K562 (cell line): ENCODE data around the gene TMPRSS6. TPM values are rescaled to one million over a fixed set of nuclear protein-coding genes. Genes with fewer than 3 reads are reported as not detected.
A peak's percentile ranks its signal among the peaks of the same experiment; 100 is the strongest.

Experiments
- BHLHE40 ChIP-seq: IDR thresholded peaks from 2 replicates; pipeline ENCODE4 v1.6.1; 2011; ENCODE audit warnings: low read length, improper control_type of control experiment
- BRF1 ChIP-seq: IDR thresholded peaks from 3 replicates; pipeline ENCODE4 v1.6.1; 2011; ENCODE audit warnings: borderline replicate concordance, mild to moderate bottlenecking; ENCODE audit not compliant: insufficient read length; ENCODE audit errors: extremely low read depth
- CBFA2T3 ChIP-seq: fragments of 450-650 bp; IDR thresholded peaks from 2 replicates; pipeline ENCODE4 v1.6.1; 2017
- CXXC5 ChIP-seq: fragments of 250-450 bp; sonication (Bioruptor Pico); IDR thresholded peaks from 2 replicates; pipeline ENCODE4 v1.8.0; 2022; ENCODE audit warnings: inconsistent platforms, mild to moderate bottlenecking, moderate library complexity
- ELF4 ChIP-seq: fragments of 450-650 bp; formaldehyde crosslinking; IDR thresholded peaks from 2 replicates; pipeline ENCODE4 v1.4.0; 2022; ENCODE audit warnings: missing genetic modification characterization
- ETS2 ChIP-seq: IDR thresholded peaks from 2 replicates; pipeline ENCODE4 v1.6.1; 2016; ENCODE audit warnings: borderline replicate concordance, missing genetic modification characterization, mild to moderate bottlenecking, moderate library complexity, missing compliant biosample characterization; ENCODE audit not compliant: poor library complexity, severe bottlenecking
- GATAD2A ChIP-seq: fragments of 450-650 bp; IDR thresholded peaks from 2 replicates; pipeline ENCODE4 v1.6.1; 2017
- HNRNPK ChIP-seq: fragments of 200-400 bp; formaldehyde crosslinking; IDR thresholded peaks from one replicate; pipeline ENCODE4 v1.6.1; 2018; ENCODE audit warnings: mild to moderate bottlenecking, low read depth, low read length; ENCODE audit not compliant: poor library complexity, severe bottlenecking
- KLF16 ChIP-seq: IDR thresholded peaks from 2 replicates; pipeline ENCODE4 v1.6.1; 2016; ENCODE audit warnings: antibody characterized with exemption
- LCOR ChIP-seq: sonication (generic); formaldehyde crosslinking; IDR thresholded peaks from 2 replicates; pipeline ENCODE4 v1.8.0; 2022; ENCODE audit warnings: mild to moderate bottlenecking, missing genetic modification reagents
- MAZ ChIP-seq, 2 experiments: fragments of 450-650 bp in 1 of 2; sonication (generic) in 1 of 2; formaldehyde crosslinking; IDR thresholded peaks in 1 of 2; conservative IDR thresholded peaks in 1 of 2; 2 replicates each; pipeline versions ENCODE4 v1.4.0 to v1.5.0; 2020; ENCODE audit warnings: mild to moderate bottlenecking in 1 of 2, missing genetic modification reagents in 1 of 2
- MCM2 ChIP-seq: fragments of 450-650 bp; IDR thresholded peaks from 2 replicates; pipeline ENCODE4 v1.6.1; 2017; ENCODE audit warnings: low read depth, mild to moderate bottlenecking
- NCOA2 ChIP-seq, 2 experiments: fragments of 450-650 bp; IDR thresholded peaks; 2 replicates each; pipeline ENCODE4 v1.6.1; 2018; ENCODE audit warnings: mild to moderate bottlenecking in 2 of 2, moderate library complexity in 1 of 2; ENCODE audit not compliant: partially characterized antibody in 2 of 2
- PTRF ChIP-seq: fragments of 450-650 bp; IDR thresholded peaks from 2 replicates; pipeline ENCODE4 v1.6.1; 2016; ENCODE audit warnings: mild to moderate bottlenecking, missing genetic modification characterization, missing compliant biosample characterization
- RBFOX2 ChIP-seq: fragments of 200-400 bp; formaldehyde crosslinking; IDR thresholded peaks from 2 replicates; pipeline ENCODE4 v1.6.1; 2017; ENCODE audit warnings: low read depth, mild to moderate bottlenecking, low read length, moderate library complexity
- RBM39 ChIP-seq: fragments of 200-400 bp; formaldehyde crosslinking; optimal IDR thresholded peaks from 2 replicates; pipeline ENCODE3; 2018; ENCODE audit warnings: low read depth, low read length
- SIX5 ChIP-seq, 2 experiments: IDR thresholded peaks; 2 replicates each; pipeline ENCODE4 v1.6.1; 2011; ENCODE audit warnings: low read length in 2 of 2, borderline replicate concordance in 1 of 2, low read depth in 1 of 2, mild to moderate bottlenecking in 1 of 2, moderate library complexity in 1 of 2; ENCODE audit not compliant: insufficient read depth in 1 of 2
- SMC3 ChIP-seq: conservative IDR thresholded peaks from 2 replicates; pipeline ENCODE4 v1.6.1; 2011; ENCODE audit warnings: low read depth, low read length, improper control_type of control experiment; ENCODE audit not compliant: insufficient read depth
- YY1 ChIP-seq, 3 experiments: IDR thresholded peaks; 2 replicates each; pipeline ENCODE4 v1.6.1; 2011; ENCODE audit warnings: low read length in 2 of 3, mild to moderate bottlenecking in 2 of 3, moderate library complexity in 2 of 3, borderline replicate concordance in 1 of 3, control low read depth in 1 of 3, low read depth in 1 of 3; ENCODE audit not compliant: insufficient read depth in 3 of 3, insufficient replicate concordance in 2 of 3, control insufficient read depth in 1 of 3, insufficient read length in 1 of 3; ENCODE audit errors: extremely low read depth in 1 of 3
- ZBTB7A ChIP-seq: IDR thresholded peaks from 2 replicates; pipeline ENCODE4 v1.6.1; 2011; ENCODE audit warnings: low read depth, mild to moderate bottlenecking, low read length, moderate library complexity, borderline replicate concordance; ENCODE audit not compliant: control insufficient read depth
- ZNF41 ChIP-seq: fragments of 250-450 bp; sonication (Bioruptor Pico); conservative IDR thresholded peaks from 2 replicates; pipeline ENCODE4 v1.4.0; 2020; ENCODE audit warnings: mild to moderate bottlenecking
- ZNF695 ChIP-seq: fragments of 450-650 bp; formaldehyde crosslinking; IDR thresholded peaks from 2 replicates; pipeline ENCODE4 v1.4.0; 2020; ENCODE audit warnings: mild to moderate bottlenecking, moderate library complexity
- polyA plus RNA-seq, 8 experiments: library from polyadenylated mRNA; depleted of rRNA in 4 of 8; stranded (reverse) in 5 of 8; unstranded in 3 of 8; fragments of >200 nt; fragmentation: Nextera tagmentation in 2 of 8; fragmentation: Illumina TruSeq in 1 of 8; extraction: Ambion mirVana in 2 of 8; extraction: Trizol in 1 of 8; gene quantifications; 2 replicates each; pipeline versions ENCODE4 v1.2.1 to v1.2.3, GENCODE V29; 2011 to 2014; ENCODE audit warnings: inconsistent platforms in 1 of 8, missing spikeins in 1 of 8
- total RNA-seq, 7 experiments: library from RNA; depleted of rRNA in 6 of 7; stranded (reverse); fragments of >200 nt in 6 of 7; fragmentation: Illumina TruSeq in 2 of 7; extraction: Trizol in 2 of 7; gene quantifications; 2 replicates each; pipeline versions ENCODE4 v1.2.1 to v1.2.3, GENCODE V29; 2011 to 2021; ENCODE audit warnings: low replicate concordance in 1 of 7
- TF ChIP-seq, protein P1 (sequence below): fragments of 450-650 bp; IDR thresholded peaks from 2 replicates; pipeline ENCODE4 v1.6.1; 2016; ENCODE audit warnings: antibody characterized with exemption
- TF ChIP-seq, protein P2 (sequence below): fragments of 450-650 bp; IDR thresholded peaks from 2 replicates; pipeline ENCODE4 v1.6.1; 2016; ENCODE audit warnings: mild to moderate bottlenecking

TMPRSS6 gene
- total and polyA plus RNA-seq, 9 of the 15 experiments (the other 6 are each of a cell fraction or from before 2014, with no cell fraction given) = 0.03 TPM; not detected in 8

DNA sequence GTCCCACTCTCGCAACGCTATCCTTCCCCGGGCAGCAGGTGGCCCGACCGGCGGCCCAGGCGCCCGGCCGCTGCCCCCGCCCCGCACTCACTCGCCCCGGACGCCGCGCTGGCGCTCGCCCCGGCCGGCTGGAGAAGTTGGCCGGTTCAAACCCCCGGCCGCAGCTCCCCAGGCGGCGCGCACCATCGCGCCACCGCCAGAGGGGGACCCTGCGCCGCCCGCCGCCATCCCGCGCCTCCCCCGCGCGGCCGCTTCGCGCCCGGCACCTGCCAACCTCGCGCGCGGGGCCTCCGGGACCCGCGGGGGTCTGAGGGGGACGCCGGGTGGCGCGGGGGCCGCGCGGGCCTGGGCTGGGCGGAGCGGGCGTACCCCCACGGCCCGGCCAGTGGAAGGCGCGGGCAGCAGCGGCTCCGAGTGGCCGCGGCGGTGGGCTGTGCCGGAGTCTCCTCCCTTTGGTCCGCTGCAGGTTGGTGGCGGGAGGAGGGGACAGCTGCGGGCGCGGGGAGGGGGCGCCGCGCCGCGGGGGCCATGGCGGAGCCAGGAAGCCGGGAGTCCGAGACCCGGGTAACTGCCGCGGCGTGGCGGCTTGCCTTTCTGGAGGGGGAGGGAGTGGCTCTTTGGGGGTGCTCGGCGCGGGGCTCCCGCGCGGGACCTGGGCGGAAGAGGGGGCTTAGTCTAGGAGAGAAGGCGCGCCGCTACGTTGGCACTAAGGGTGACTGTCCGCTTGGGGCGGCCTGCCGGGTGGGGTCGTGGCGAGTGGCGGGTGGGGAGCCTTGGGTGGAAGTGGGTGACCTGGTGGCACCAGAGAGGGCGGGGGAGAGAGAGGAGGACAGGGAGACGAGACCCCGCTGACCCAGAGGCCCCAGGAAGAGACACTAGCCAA, 90.0 kb downstream of the TMPRSS6 start, which contains the start of the genes MPST and TST (continued):
- TF ChIP-seq, protein P1, sequence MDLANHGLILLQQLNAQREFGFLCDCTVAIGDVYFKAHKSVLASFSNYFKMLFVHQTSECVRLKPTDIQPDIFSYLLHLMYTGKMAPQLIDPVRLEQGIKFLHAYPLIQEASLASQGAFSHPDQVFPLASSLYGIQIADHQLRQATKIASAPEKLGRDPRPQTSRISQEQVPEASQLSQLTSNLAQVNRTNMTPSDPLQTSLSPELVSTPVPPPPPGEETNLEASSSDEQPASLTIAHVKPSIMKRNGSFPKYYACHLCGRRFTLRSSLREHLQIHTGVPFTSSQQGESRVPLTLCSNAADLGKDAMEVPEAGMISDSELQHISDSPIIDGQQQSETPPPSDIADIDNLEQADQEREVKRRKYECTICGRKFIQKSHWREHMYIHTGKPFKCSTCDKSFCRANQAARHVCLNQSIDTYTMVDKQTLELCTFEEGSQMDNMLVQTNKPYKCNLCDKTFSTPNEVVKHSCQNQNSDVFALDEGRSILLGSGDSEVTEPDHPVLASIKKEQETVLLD = 0 out of 2 replicates have a peak, but pooled peaks have one; percentile 24
- no peak for TF ChIP-seq LCOR (CRISPR knock-in tag)
- TF ChIP-seq SIX5 (IDR thresholded peaks at IDR 0.05; ENCODE audit: borderline replicate concordance in 1 of 2, insufficient read depth in 1 of 2, low read depth in 1 of 2, low read length in 2 of 2) = no peak
- no peak for TF ChIP-seq BRF1
- TF ChIP-seq ETS2 (tag) = no peak
- TF ChIP-seq NCOA2 (IDR thresholded peaks at IDR 0.05; ENCODE audit: partially characterized antibody in 2 of 2) = no peak
- no peak for TF ChIP-seq BHLHE40
- no peak for TF ChIP-seq KLF16
- no peak for TF ChIP-seq ELF4
- TF ChIP-seq YY1 (IDR thresholded peaks at IDR 0.05; ENCODE audit: borderline replicate concordance in 1 of 3, control insufficient read depth in 1 of 3, extremely low read depth in 1 of 3, insufficient read depth in 3 of 3, insufficient read length in 1 of 3, insufficient replicate concordance in 2 of 3, low read depth in 1 of 3, low read length in 2 of 3) = peak in 1 of 3 experiments; percentile 55
- TF ChIP-seq MCM2 = no peak
- TF ChIP-seq GATAD2A = 0 out of 2 replicates have a peak, but pooled peaks have one; percentile 45
- no peak for TF ChIP-seq ZNF41 (CRISPR knock-in tag)
- no peak for TF ChIP-seq RBM39
- peak; percentile 34 to 64; a peak in 2 of 4 replicates for TF ChIP-seq MAZ (CRISPR knock-in tag; conservative IDR thresholded peaks at IDR 0.05 in 1 of 2, IDR thresholded peaks at IDR 0.05 in 1 of 2)
- TF ChIP-seq ZBTB7A = peak; percentile 74; the same call in 1 of the 2 replicates
- TF ChIP-seq CXXC5 (CRISPR knock-in tag) = peak; percentile 64
- TF ChIP-seq SMC3 = no peak
- no peak for TF ChIP-seq ZNF695
- no peak for TF ChIP-seq HNRNPK
- TF ChIP-seq, protein P2, sequence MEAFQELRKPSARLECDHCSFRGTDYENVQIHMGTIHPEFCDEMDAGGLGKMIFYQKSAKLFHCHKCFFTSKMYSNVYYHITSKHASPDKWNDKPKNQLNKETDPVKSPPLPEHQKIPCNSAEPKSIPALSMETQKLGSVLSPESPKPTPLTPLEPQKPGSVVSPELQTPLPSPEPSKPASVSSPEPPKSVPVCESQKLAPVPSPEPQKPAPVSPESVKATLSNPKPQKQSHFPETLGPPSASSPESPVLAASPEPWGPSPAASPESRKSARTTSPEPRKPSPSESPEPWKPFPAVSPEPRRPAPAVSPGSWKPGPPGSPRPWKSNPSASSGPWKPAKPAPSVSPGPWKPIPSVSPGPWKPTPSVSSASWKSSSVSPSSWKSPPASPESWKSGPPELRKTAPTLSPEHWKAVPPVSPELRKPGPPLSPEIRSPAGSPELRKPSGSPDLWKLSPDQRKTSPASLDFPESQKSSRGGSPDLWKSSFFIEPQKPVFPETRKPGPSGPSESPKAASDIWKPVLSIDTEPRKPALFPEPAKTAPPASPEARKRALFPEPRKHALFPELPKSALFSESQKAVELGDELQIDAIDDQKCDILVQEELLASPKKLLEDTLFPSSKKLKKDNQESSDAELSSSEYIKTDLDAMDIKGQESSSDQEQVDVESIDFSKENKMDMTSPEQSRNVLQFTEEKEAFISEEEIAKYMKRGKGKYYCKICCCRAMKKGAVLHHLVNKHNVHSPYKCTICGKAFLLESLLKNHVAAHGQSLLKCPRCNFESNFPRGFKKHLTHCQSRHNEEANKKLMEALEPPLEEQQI = no peak
- peak; percentile 86 for TF ChIP-seq RBFOX2
- no peak for TF ChIP-seq PTRF
- no peak for TF ChIP-seq CBFA2T3
